GM19023 (cell line): ENCODE data around the gene RPGRIP1L.

ENCODE experiments used
- ATAC-seq: cut with Tn5 transposase; IDR thresholded peaks from one replicate; pipeline ENCODE4 v1.9.1; 2021; ENCODE audit warnings: mild to moderate bottlenecking, moderate library complexity; ENCODE audit not compliant: unreplicated experiment

Gene RPGRIP1L

GRCh38 chr16:53559270-53559951 lies 144.2 kb downstream of the RPGRIP1L start:
- no peak for ATAC-seq

GRCh38 chr16:53558710-53559109 lies 144.9 kb downstream of the RPGRIP1L start:
- ATAC-seq, result no peak

GRCh38 chr16:53556521-53556920 lies 147.1 kb downstream of the RPGRIP1L start:
- ATAC-seq, result no peak

- peak; percentile 73 for ATAC-seq
Observed at GRCh38 chr16:53549970-53550690, 153.5 kb downstream of the RPGRIP1L start.
